Germinal center (tissue), 1 donor: ENCODE data around the gene UQCC2.

Experiments used
- DNase-seq: peaks from one replicate; pipeline ENCODE4 v3.0.0; 2012; ENCODE audit warnings: mixed read lengths, low spot score

Gene UQCC2

DNA sequence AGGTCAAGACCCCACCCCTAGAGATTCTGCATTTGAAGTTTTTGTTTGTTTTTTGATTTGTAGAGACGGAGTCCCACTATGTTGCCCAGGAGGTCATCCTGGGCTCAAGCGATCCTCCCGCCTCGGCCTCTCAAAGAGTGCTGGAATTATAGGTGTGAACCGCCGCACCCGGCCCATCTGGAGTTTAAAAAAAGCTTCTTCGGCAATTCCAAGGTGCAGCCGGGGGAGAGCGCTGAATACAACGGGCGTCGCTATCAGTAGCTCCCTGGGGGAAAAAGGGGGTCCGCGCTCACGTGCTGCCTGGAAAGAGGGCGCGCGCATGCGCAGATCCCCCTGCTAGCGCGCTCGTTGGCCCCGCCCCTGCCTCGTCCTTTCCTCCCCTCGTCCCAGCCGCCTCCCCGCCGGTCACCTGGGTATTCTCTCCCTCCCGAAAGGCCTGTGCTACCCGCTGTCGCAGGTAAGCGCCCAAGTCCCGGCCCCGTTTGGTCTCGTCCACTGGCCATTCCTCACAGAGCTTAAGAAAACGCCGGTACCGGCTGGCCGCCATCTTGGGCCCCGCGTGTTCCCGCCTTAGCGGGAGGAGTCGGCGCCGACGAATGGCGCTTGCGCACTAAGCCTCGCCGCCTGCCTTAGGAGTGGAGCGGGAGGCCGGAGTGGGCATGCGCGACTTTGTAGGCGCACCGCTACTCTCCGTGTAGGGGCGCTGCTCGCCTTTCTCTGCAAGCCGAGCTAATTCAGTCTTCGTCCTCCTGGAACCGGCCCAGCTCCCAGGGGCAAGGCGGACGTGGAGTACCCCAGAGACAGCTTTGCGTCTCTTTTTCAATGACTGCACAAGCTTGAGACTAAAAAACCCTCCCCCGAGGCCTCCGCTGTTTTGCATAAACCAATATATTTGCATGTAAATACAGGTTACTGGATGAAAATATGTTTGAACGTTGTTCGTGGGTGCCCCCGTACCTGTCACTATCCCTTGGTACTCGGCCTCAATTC, at the start of gene UQCC2:
TSS of gene UQCC2 (minus strand) at position 561 of the 990 bp plus-strand sequence. CDS start at position 547, 14 bp downstream.
- DNase-seq: peak; percentile 98

DNA sequence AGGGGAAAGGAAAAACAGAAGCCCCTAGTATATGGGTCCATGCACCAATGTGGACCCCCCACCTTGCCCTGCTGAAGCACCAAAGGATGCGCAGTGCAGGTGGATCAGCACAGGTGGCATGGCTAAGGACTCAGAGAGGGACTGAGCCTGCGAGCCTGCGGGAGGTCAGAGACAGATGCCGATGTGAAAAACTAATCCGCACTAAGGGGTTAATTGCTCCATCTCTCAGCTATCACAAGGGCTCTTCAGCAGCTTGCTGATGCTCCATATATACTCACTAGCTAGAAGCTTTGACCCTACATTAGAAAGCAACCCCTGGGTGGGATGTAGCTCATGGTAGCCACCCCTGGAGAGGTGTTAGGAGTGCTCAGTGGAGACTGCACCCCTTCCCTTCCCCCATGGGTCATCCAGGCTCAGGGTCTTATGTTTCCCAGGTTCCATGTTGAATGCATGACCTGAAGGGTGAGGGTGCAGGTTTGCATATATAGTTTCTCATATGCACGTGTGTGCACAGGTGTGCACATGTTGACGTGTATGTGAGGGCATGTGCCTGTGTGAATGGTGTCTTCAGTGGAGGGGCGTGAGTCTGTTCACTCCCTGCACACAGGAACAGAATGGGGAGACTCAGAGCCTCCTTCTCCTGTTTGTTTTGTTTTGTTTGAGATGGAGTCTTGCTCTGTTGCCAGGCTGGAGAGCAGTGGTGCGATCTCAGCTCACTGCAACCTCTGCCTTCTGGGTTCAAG, 48.6 kb upstream of the UQCC2 start:
- DNase-seq: no peak

- DNase-seq: no peak
Measured at GRCh38 chr6:33758815-33759216, 47.3 kb upstream of the UQCC2 start.

GRCh38 chr6:33757906-33758305, 46.4 kb upstream of the UQCC2 start:
- DNase-seq: no peak

- no peak for DNase-seq
Measured at GRCh38 chr6:33757113-33757512, 45.6 kb upstream of the UQCC2 start.

DNA sequence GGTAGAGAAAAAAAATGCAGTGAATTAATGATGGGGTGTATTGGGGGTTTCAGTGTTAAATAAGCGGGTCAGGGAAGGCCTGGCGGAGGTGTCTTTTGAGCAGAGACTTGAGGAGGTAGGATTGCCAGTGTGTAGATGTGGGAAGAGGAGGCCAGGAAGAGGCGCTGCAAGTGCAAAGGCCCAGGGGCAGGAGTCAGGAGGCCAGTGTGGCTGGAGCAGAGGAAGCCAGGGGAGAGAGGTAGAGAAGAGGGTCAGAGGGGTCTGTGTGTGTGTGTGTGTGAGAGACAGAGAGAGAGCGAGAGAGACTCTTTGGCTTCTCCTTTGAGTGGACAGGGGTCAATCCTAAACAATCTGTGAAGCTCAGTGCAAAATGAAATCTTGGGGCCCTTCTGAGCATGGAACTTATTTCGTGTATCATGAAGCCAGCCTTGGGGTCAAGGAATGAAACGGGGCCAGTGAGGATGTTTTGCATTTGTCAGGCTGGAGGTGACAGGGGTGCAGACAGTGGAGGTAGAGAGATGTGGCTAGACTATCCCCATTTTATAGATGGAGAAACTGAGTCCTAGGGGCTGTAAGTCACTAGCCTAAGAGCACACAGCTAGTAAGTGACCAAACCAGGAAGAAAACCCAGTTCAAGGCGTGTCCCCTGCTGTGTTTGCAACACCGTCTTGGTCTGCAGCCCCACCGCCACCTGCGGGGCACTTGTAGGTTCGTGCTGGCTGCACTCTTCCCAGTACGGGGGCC, 44.9 kb upstream of the UQCC2 start:
- no peak for DNase-seq

- peak; percentile 24 for DNase-seq
Measured at GRCh38 chr6:33755070-33755869, 43.8 kb upstream of the UQCC2 start.

DNA sequence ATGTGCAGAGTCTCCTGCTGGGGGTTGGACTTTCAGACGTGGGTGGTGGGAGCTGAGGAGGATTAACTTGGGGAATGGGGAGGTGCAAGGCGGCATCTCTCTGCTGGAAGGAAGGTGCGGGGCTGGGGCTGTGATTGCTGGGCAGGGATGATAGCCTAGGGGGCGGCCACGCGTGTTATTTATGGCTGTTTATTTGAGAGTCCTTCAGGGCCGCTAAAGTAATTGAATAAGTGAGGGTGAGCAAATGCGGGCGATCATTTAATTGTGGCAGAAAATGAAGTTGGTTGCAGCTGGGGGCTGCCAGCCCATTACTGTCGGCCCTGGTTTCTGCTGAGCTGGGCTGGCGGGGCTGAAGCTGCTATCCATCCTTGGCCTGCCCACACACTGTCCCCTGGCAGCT, 42.7 kb upstream of the UQCC2 start:
- DNase-seq: no peak

- DNase-seq: no peak
Measured at GRCh38 chr6:33752646-33753015, 41.1 kb upstream of the UQCC2 start.

DNA sequence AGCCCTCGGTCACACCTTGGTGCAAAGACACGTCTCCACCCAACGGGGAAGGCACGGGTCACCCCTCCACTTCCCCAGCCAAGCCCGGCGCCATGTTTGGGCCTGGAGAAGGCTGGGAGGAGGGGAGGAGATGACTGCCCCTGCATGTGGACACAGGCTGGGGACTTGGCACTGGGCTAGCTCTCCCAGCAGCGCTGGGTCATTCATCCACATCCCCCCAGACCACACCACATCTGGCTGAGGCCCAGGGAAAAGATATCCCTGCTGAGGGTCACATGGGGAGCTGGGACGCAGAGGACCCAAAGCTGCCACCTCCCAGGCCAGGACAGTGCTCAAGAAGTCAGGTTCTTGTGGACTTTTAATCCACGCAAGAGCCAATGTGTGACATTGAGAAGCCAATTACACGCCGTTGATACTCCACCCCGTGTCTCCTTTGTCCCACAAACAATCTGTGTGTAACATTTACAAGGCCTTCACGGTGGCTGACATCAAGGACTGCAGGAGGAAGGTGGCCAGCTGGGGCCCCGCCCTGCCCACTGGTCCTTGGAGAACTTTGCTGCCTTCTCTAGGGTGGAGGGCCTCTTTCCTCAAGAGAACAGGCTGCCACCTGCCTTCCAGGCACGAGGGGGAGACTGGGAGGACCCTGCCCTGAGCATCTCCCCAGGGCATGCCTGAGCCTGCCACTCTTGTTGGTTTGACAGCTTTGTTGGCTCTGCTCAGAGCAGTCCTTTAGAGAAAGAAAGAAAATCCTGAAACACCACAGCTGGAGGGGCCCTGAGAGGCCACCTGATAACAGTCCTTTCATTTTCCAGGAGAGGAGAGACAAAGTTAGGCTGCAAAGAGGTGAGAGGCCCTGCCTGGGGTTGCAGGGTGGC, 40.5 kb upstream of the UQCC2 start:
- DNase-seq: no peak

DNA sequence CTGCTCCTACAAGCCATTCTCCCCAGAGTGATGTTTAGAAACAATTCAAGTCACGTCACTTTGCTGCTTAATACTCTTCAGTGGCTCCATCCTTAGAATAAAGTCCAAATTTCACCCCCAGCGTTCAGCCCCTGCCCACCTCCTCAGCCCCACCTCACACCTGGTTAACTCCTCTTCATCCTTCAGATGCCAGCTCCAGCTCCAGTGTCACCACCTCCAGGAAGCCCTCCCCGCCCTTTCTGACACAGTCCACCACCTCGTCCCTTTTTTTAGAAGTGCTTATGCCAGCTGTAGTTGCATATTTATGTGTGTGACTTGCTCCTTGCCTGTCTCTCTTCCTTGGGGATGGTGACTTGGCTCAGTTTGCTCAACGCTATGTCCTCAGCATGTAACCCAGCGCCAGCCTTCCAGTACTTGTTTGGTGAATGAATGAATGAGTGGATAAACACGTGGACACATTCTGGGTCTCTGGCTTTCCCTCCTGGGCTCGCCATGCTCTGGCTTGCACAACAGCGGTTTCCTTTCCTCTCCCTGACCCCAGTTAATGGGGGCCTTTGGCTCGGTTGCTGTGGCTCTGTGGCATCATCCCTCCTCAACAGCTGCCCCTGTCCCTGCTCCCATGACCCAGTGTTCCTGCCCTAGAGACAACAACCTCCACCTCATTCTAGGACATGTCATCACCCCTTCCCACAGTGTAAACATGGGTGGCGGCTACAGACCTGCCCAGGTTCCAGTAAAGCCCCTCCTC, 38.9 kb upstream of the UQCC2 start:
- no peak for DNase-seq

DNA sequence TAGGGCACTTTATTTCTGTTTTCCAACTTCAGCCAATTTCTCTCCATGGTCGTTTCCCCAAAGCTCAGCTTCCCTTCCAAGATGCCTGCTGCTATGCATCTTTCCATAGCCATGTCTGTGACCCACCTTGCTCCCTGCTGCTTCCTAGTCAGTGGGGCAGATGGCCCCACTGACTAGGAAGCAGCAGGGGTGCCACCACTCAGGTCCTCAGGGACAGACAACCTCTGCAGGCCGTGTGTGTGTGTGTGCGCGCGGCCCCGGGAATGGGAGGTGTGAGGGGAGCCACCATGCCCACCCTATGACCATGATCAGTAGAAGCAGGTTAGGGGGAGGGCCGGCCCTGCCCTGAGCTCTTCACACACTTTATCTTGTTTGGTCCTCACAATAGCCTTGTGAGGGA, 37.9 kb upstream of the UQCC2 start:
- no peak for DNase-seq

GRCh38 chr6:33748841-33749240, 37.3 kb upstream of the UQCC2 start:
- DNase-seq: no peak

DNA sequence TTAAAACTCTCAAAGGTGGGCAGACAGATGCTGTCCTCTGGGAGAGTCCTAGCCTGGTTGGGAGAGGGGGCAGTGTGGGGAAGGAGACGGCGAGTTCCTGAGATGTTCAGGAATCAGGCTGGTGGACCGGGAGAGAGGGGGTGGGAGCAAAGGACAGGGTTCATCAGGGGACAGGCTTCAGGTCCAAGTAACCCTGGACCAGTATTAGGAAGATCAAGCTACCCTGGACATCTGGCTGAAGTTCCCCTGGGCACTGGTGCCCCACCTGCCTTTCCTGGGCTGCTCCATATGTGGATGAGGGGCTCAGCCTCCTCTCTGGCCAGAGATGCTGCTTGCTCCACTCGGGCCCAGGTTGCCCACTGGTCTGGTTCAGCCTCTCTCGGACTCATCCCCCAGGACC, 36.3 kb upstream of the UQCC2 start:
- no peak for DNase-seq

DNA sequence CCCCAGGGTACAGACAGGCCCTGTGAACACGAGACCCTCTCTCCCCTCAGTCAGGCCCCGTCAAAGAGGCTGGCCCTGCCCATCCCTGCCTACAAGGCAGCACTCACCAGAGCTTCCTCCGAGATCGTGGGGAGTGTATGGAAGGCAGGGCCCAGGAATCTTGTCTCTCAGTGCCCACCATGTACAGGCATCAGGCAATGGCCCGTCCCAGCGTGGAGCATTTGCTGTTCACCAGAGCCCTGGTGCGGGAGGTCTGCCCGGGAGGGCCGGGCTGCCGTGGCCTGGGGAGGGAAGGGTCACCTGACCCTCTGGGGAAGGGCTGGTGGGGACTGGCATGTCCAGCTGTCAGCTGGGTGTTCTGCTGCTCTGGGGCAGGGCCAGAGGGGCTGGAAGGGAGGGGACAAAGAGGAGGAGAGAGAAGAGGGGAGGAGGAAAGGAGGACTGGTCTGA, 35.2 kb upstream of the UQCC2 start, which contains the start of gene IP6K3:
TSS of gene IP6K3 (minus strand) at position 255 of the 450 bp plus-strand sequence. CDS start 11,429 bp downstream, outside the sequence.
- DNase-seq: no peak

- DNase-seq: no peak
Measured at GRCh38 chr6:33746036-33746600, 34.6 kb upstream of the UQCC2 start.

- DNase-seq: no peak
Measured at GRCh38 chr6:33745548-33745947, 34.0 kb upstream of the UQCC2 start.

- DNase-seq: no peak
Measured at GRCh38 chr6:33744895-33745546, 33.5 kb upstream of the UQCC2 start.
